ENCODE results near the gene CTNNBIP1.

DNA sequence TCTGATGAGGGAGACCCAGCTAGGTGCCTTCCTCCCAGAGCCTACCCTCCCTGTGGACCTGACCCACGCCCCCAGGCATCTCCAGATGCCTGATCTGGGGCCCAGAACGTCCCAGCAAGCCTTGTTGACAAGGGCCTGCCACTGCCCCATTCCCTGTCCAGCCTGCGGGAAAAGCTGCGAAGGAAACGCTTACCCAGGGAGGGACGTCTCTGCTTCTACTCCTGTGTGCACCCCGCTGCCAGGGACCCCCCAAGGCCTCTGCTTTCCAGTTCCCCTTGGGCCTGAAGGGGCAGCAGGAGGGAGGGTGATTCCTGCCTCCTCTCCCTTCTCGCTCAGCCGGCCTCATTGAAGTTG lies 74.7 kb downstream of the CTNNBIP1 start:
- TF ChIP-seq, protein P1, sequence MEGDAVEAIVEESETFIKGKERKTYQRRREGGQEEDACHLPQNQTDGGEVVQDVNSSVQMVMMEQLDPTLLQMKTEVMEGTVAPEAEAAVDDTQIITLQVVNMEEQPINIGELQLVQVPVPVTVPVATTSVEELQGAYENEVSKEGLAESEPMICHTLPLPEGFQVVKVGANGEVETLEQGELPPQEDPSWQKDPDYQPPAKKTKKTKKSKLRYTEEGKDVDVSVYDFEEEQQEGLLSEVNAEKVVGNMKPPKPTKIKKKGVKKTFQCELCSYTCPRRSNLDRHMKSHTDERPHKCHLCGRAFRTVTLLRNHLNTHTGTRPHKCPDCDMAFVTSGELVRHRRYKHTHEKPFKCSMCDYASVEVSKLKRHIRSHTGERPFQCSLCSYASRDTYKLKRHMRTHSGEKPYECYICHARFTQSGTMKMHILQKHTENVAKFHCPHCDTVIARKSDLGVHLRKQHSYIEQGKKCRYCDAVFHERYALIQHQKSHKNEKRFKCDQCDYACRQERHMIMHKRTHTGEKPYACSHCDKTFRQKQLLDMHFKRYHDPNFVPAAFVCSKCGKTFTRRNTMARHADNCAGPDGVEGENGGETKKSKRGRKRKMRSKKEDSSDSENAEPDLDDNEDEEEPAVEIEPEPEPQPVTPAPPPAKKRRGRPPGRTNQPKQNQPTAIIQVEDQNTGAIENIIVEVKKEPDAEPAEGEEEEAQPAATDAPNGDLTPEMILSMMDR (IDR thresholded peaks at IDR 0.05): no peak
- TF ChIP-seq POLR2A (IDR thresholded peaks at IDR 0.05) (no peak), POLR2AphosphoS5 (IDR thresholded peaks at IDR 0.05; ENCODE audit: insufficient read depth in 1 of 2, low read depth in 1 of 2) (no peak)
